ENCODE measurements around the gene TTC17.

Gene TTC17

DNA sequence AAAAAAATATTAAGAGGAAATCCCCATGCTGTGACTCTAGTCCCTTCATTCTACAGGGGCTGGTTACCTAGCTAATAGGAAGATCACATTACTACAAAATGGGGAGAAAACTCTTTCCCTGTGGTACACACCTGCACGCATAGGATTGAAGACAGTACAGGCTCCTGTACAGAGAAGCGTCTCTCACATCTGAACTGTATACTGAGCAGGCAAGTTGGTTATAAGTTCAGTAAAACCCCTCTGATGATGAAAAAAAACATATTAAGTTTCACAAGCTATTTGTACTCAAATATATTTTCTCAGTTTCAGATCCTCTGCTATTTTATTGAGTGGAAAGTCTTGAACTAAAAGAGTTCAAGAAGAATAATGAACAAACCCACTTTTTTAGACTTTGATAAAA lies 164.9 kb downstream of the TTC17 start:
- Histone ChIP-seq H3K9me3 (ENCODE audit: control insufficient read depth in 2 of 2, low read length in 2 of 2) (peaks cover 0 to 5% of the 10 kb centered on the region in 2 donors), H3K4me1 (ENCODE audit: control insufficient read depth, insufficient read depth, low read length) (no peaks in the 10 kb centered on the region), H3K27ac (ENCODE audit: low read length) (no peak overlapping the region), H3K9ac (ENCODE audit: low read length in 2 of 2) (no peak overlapping the region), H3K27me3 (ENCODE audit: control insufficient read depth in 1 of 2, insufficient read depth in 2 of 2, low read length in 2 of 2) (no peaks in the 10 kb centered on the region), H3K36me3 (ENCODE audit: control insufficient read depth in 2 of 2, insufficient read depth in 2 of 2, low read length in 2 of 2) (no peaks in the 10 kb centered on the region), H3K4me3 (ENCODE audit: low read length in 2 of 2) (no peak overlapping the region)

DNA sequence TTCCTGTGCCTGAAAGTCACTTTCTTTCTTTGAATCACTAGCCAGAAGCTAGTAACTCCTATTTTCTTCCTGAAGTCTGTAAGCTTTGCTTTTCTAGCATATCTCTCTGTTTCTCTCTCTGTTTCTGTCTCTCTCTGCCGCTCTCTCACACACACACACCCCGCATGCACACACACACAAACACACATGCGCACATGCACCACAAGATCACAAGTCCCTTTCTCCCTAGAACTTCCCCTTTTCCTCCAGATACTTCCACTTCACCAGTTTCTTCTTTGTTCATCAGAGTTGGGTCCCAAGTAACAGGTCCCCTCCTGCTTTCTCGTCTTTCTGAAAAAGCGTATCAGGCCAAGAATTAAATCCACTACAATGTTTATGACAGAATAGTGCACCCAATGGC lies 173.3 kb downstream of the TTC17 start:
- H3K36me3 ChIP-seq (ENCODE audit: control insufficient read depth in 2 of 2, insufficient read depth in 2 of 2, low read length in 2 of 2): no peaks in the 10 kb centered on the region
- no peaks in the 10 kb centered on the region for H3K4me1 ChIP-seq (ENCODE audit: control insufficient read depth, insufficient read depth, low read length)
- H3K4me3 ChIP-seq (ENCODE audit: low read length in 2 of 2): no peak overlapping the region
- peaks cover 0 to 2% of the 10 kb centered on the region in 2 donors for H3K9me3 ChIP-seq (ENCODE audit: control insufficient read depth in 2 of 2, low read length in 2 of 2)
- no peak overlapping the region for H3K9ac ChIP-seq (ENCODE audit: low read length in 2 of 2)
- peaks cover 0 to 2% of the 10 kb centered on the region in 2 donors for H3K27me3 ChIP-seq (ENCODE audit: control insufficient read depth in 1 of 2, insufficient read depth in 2 of 2, low read length in 2 of 2)
- H3K27ac ChIP-seq (ENCODE audit: low read length): no peak overlapping the region

DNA sequence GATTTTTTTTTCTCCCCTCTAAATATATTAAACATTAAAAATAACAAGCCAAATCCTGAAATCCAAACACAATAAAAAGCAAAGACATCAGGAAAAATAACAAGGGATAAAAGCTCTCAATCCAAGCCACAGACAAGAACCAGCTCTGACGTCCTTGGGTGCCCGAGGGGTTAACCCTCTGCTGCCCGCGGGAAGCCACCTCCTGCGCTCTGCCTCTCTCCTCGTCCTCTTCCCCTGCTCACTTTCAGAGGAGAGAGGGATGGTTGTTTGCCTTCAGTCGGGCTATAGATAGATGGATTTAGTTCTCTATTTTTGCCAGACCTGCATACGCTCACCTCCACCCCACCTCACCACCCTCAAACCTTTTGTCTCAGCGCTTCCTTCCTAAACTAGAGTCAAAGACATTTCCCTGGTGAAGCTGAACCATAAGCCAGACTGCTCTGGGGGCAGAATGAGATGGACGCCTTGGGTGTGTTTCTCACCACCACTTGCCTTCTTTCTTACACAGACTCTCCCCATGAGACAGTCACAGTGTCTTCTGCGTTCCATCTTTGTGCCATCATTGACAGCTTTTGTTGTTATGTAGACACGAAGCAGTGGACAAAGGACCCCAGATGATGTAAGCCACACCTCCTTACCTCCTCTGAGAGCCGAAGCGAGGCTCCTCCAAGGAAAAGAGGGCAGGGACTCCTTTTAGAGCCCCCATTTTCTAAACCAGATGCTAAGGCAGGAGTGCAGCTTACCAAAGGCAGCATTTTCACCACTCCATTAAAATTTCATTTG lies 179.3 kb downstream of the TTC17 start:
- no peaks in the 10 kb centered on the region for H3K36me3 ChIP-seq (ENCODE audit: control insufficient read depth in 2 of 2, insufficient read depth in 2 of 2, low read length in 2 of 2)
- no peak overlapping the region for H3K4me3 ChIP-seq (ENCODE audit: low read length in 2 of 2)
- no peaks in the 10 kb centered on the region for H3K4me1 ChIP-seq (ENCODE audit: control insufficient read depth, insufficient read depth, low read length)
- no peak overlapping the region for H3K27ac ChIP-seq (ENCODE audit: low read length)
- H3K9ac ChIP-seq (ENCODE audit: low read length in 2 of 2): no peak overlapping the region
- H3K9me3 ChIP-seq (ENCODE audit: control insufficient read depth in 2 of 2, low read length in 2 of 2): peaks cover 10 to 15% of the 10 kb centered on the region in 2 donors
- H3K27me3 ChIP-seq (ENCODE audit: control insufficient read depth in 1 of 2, insufficient read depth in 2 of 2, low read length in 2 of 2): peaks cover 8% of the 10 kb centered on the region in 2 donors

DNA sequence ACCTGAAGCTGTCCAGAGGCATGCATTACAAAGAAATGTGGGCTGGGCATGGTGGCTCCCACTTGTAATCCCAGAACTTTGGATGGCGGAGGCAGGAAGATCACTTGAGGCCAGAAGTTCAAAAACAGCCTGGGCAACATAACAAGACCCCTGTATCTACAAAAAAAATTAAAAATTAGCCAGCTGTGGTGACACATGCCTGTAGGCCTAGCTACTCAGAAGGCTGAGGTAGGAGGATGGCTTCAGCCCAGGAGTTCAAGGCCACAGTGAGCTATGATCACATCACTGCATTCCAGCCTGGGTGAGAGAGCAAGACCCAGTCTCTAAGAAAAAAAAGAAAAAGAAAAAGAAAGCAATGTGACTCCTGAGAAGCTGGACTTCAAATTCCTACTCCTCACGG lies 183.3 kb downstream of the TTC17 start:
- Histone ChIP-seq H3K4me1 (ENCODE audit: control insufficient read depth, insufficient read depth, low read length) (no peaks in the 10 kb centered on the region), H3K9ac (ENCODE audit: low read length in 2 of 2) (no peak overlapping the region), H3K27me3 (ENCODE audit: control insufficient read depth in 1 of 2, insufficient read depth in 2 of 2, low read length in 2 of 2) (peaks cover 13 to 20% of the 10 kb centered on the region in 2 donors), H3K9me3 (ENCODE audit: control insufficient read depth in 2 of 2, low read length in 2 of 2) (peaks cover 10 to 13% of the 10 kb centered on the region in 2 donors), H3K4me3 (ENCODE audit: low read length in 2 of 2) (no peak overlapping the region), H3K36me3 (ENCODE audit: control insufficient read depth in 2 of 2, insufficient read depth in 2 of 2, low read length in 2 of 2) (no peaks in the 10 kb centered on the region), H3K27ac (ENCODE audit: low read length) (no peak overlapping the region)

DNA sequence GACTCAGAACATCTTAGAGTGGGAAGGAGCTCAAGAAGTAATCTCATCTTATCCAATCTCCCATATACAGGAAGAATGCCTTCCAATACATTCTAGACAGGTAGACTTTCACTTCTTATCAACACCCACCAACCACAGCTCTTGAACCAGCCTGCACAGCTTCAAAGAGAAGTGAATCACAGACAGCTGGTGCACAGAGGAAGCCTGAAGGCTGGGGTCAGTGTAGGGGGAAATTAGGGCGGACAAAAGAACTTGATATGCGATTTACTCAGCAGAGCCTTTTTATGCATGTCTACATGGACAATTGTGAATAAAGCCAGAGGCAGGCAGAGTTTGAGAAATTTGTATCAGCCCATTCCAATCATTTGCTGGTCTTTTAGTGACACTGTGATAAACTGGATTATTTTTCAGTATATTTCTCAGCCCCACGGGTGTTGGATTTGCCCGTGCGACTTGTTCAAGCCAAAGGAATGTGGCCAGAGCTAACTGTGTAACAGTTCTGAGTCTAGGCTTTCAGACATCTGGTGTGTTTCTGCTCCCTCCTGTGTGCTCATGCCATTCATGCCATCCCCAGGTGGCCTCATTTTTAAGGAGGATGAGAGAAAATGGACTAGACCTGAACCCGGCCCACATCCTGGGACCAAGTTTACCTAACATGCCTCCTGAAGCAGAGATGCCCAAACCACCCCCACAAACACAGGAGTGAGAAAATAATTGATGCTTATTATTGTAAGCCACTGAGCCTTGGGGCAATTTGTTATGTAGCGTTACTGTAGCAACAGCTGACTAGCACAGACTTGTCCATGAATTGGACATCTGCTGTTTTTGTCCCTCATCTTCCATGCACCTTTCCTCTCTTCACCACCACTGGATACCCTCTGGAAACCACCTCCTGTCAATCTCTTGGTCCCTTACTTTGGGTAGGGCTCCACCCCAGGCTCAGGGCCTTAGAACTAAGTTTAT lies 184.3 kb downstream of the TTC17 start:
- Histone ChIP-seq H3K27ac (ENCODE audit: low read length) (no peak overlapping the region), H3K4me1 (ENCODE audit: control insufficient read depth, insufficient read depth, low read length) (peaks cover 3% of the 10 kb centered on the region), H3K4me3 (ENCODE audit: low read length in 2 of 2) (no peak overlapping the region)

More for the DNA sequence above, 184.3 kb downstream of the TTC17 start:
- H3K9ac ChIP-seq (ENCODE audit: low read length in 2 of 2): no peak overlapping the region
- H3K27me3 ChIP-seq (ENCODE audit: control insufficient read depth in 1 of 2, insufficient read depth in 2 of 2, low read length in 2 of 2): peaks cover 19 to 23% of the 10 kb centered on the region in 2 donors
- H3K36me3 ChIP-seq (ENCODE audit: control insufficient read depth in 2 of 2, insufficient read depth in 2 of 2, low read length in 2 of 2): no peaks in the 10 kb centered on the region
- peaks cover 8 to 13% of the 10 kb centered on the region in 2 donors for H3K9me3 ChIP-seq (ENCODE audit: control insufficient read depth in 2 of 2, low read length in 2 of 2)

Data from stomach smooth muscle (tissue), 2 donors.